MM.1S (cell line): Measurements from ENCODE around the gene RASA4B.

Experiments used
- DNase-seq: peaks from one replicate; pipeline ENCODE4 v3.0.0-alpha.2; 2015
- H2AFZ ChIP-seq: fragments of 300-600 bp; sonication (generic); 2 replicates; pipeline ENCODE4 v1.6.0; 2016; ENCODE audit warnings: antibody characterized with exemption, low read length
- H3F3A ChIP-seq: fragments of 300-600 bp; sonication (generic); 2 replicates; pipeline ENCODE4 v1.6.1; 2016; ENCODE audit warnings: mild to moderate bottlenecking, antibody characterized with exemption, low read length, moderate library complexity, mixed read lengths; ENCODE audit not compliant: insufficient read depth
- H3K27ac ChIP-seq: fragments of 300-600 bp; sonication (generic); 2 replicates; pipeline ENCODE4 v1.5.1; 2016; ENCODE audit warnings: mild to moderate bottlenecking, low read length
- H3K27me3 ChIP-seq: fragments of 300-600 bp; sonication (generic); replicated peaks from 2 replicates; pipeline ENCODE4 v1.6.0; 2016; ENCODE audit warnings: low read length; ENCODE audit not compliant: insufficient read depth
- H3K36me3 ChIP-seq: fragments of 300-600 bp; sonication (generic); replicated peaks from 2 replicates; pipeline ENCODE4 v1.6.1; 2016; ENCODE audit warnings: mild to moderate bottlenecking, low read length, mixed read lengths; ENCODE audit not compliant: insufficient read depth
- H3K4me1 ChIP-seq: fragments of 300-600 bp; sonication (generic); 2 replicates; pipeline ENCODE4 v1.6.1; 2016; ENCODE audit warnings: low read length, mixed read lengths
- H3K4me2 ChIP-seq: fragments of 300-600 bp; sonication (generic); 2 replicates; pipeline ENCODE4 v1.6.0; 2016; ENCODE audit warnings: low read depth, low read length
- H3K4me3 ChIP-seq: fragments of 300-600 bp; sonication (generic); 2 replicates; pipeline ENCODE4 v1.5.1; 2016; ENCODE audit warnings: low read length, mixed read lengths
- H3K79me2 ChIP-seq: fragments of 300-600 bp; sonication (generic); 2 replicates; pipeline ENCODE4 v1.6.1; 2016; ENCODE audit warnings: mixed run types, low read length, mixed read lengths
- H3K9ac ChIP-seq: fragments of 300-600 bp; sonication (generic); 2 replicates; pipeline ENCODE4 v1.6.1; 2016; ENCODE audit warnings: low read length, mixed read lengths
- H3K9me2 ChIP-seq: fragments of 300-600 bp; sonication (generic); replicated peaks from 2 replicates; pipeline ENCODE4 v1.6.1; 2016; ENCODE audit warnings: mild to moderate bottlenecking, low read length, mixed read lengths; ENCODE audit not compliant: insufficient read depth
- H3K9me3 ChIP-seq: fragments of 300-600 bp; sonication (generic); replicated peaks from 2 replicates; pipeline ENCODE4 v1.6.1; 2016; ENCODE audit warnings: mild to moderate bottlenecking, low read length, mixed read lengths; ENCODE audit not compliant: insufficient read depth
- H4K20me1 ChIP-seq: fragments of 300-600 bp; sonication (generic); 2 replicates; pipeline ENCODE4 v1.6.1; 2016; ENCODE audit warnings: mild to moderate bottlenecking, low read length, moderate library complexity, mixed read lengths; ENCODE audit not compliant: insufficient read depth
- CTCF ChIP-seq: fragments of 300-600 bp; sonication (generic); IDR thresholded peaks from 2 replicates; pipeline ENCODE4 v1.5.1; 2016; ENCODE audit warnings: antibody characterized with exemption, low read length, mixed read lengths
- EZH2 ChIP-seq: fragments of 300-600 bp; sonication (generic); optimal IDR thresholded peaks from 2 replicates; pipeline ENCODE3; 2017; ENCODE audit warnings: low read depth, mild to moderate bottlenecking, antibody characterized with exemption, low read length, mixed read lengths
- EZH2phosphoT487 ChIP-seq: fragments of 300-600 bp; sonication (generic); IDR thresholded peaks from 2 replicates; pipeline ENCODE4 v1.6.1; 2018; ENCODE audit warnings: antibody characterized with exemption, low read length

Gene RASA4B

GRCh38 chr7:102472126-102473041 is 45.2 kb downstream of the RASA4B start:
- Histone ChIP-seq H3K4me2 (no peak overlapping the region), H3K9ac (no peak overlapping the region), H3K4me3 (no peak overlapping the region), H3K4me1 (no peaks in the 10 kb centered on the region), H3K27me3 (no peaks in the 10 kb centered on the region), H3K36me3 (no peaks in the 10 kb centered on the region; the same call in 1 of the 2 replicates), H3K9me2 (no peaks in the 10 kb centered on the region), H3K79me2 (peaks cover 42% of the 10 kb centered on the region), H2AFZ (no peak overlapping the region), H3F3A (no peaks in the 10 kb centered on the region), H4K20me1 (no peaks in the 10 kb centered on the region), H3K9me3 (no peaks in the 10 kb centered on the region), H3K27ac (no peak overlapping the region)
- peak; percentile 3 for DNase-seq
- TF ChIP-seq EZH2phosphoT487: no peak
- no peak for TF ChIP-seq EZH2
- TF ChIP-seq CTCF: no peak

- H3K27me3 ChIP-seq: no peaks in the 10 kb centered on the region
- no peak overlapping the region for H3K27ac ChIP-seq
- peak; percentile 2 for DNase-seq
- H2AFZ ChIP-seq: no peak overlapping the region
- H3K4me1 ChIP-seq: no peaks in the 10 kb centered on the region
- no peak overlapping the region for H3K4me3 ChIP-seq
- no peak overlapping the region for H3K9ac ChIP-seq
- no peaks in the 10 kb centered on the region for H4K20me1 ChIP-seq
- no peaks in the 10 kb centered on the region for H3K9me2 ChIP-seq
- no peaks in the 10 kb centered on the region; the same call in 1 of the 2 replicates for H3K36me3 ChIP-seq
- no peak overlapping the region for H3K4me2 ChIP-seq
- H3K9me3 ChIP-seq: no peaks in the 10 kb centered on the region
- no peaks in the 10 kb centered on the region for H3F3A ChIP-seq
- no peak for TF ChIP-seq EZH2
- TF ChIP-seq CTCF: no peak
- TF ChIP-seq EZH2phosphoT487: no peak
- H3K79me2 ChIP-seq: peaks cover 49% of the 10 kb centered on the region
Observed at GRCh38 chr7:102471791-102472125, 45.8 kb downstream of the RASA4B start.

- Histone ChIP-seq H3K4me3 (no peak overlapping the region), H3K4me2 (no peak overlapping the region), H3K36me3 (no peaks in the 10 kb centered on the region; the same call in 1 of the 2 replicates), H2AFZ (no peak overlapping the region), H3K79me2 (peaks cover 64% of the 10 kb centered on the region), H3K27ac (no peak overlapping the region), H3K9ac (no peak overlapping the region), H3K9me2 (no peaks in the 10 kb centered on the region), H3K9me3 (no peaks in the 10 kb centered on the region), H3K27me3 (no peaks in the 10 kb centered on the region), H3K4me1 (0 out of 2 replicates have a peak, but pooled peaks cover 5% of the 10 kb centered on the region), H3F3A (peaks cover 10% of the 10 kb centered on the region), H4K20me1 (no peaks in the 10 kb centered on the region)
- DNase-seq: peak; percentile 3
- TF ChIP-seq CTCF (no peak), EZH2phosphoT487 (no peak), EZH2 (no peak)
Observed at GRCh38 chr7:102469972-102470825, 47.4 kb downstream of the RASA4B start.
